Effector memory CD4-positive, alpha-beta T cell (primary cell): ENCODE measurements around the gene SLC16A8.

Source experiments
- DNase-seq, 3 donors: peaks; one replicate each; pipeline ENCODE4 v3.0.0-alpha.2; 2020
- H3K27ac ChIP-seq: 2 replicates; pipeline ENCODE4 v1.7.0; 2013; ENCODE audit warnings: mild to moderate bottlenecking, low read length, moderate library complexity; ENCODE audit not compliant: insufficient read depth, poor library complexity, severe bottlenecking
- H3K27me3 ChIP-seq: replicated peaks from 2 replicates; pipeline ENCODE4 v1.7.0; 2013; ENCODE audit warnings: mild to moderate bottlenecking, low read length; ENCODE audit not compliant: insufficient read depth, control insufficient read depth, poor library complexity, severe bottlenecking
- H3K36me3 ChIP-seq: 2 replicates; pipeline ENCODE4 v1.7.0; 2013; ENCODE audit warnings: mild to moderate bottlenecking, low read length, moderate library complexity; ENCODE audit not compliant: control insufficient read depth, insufficient read depth
- H3K4me1 ChIP-seq: 2 replicates; pipeline ENCODE4 v1.7.0; 2013; ENCODE audit warnings: low read length, mild to moderate bottlenecking; ENCODE audit not compliant: control insufficient read depth, insufficient read depth, poor library complexity, severe bottlenecking
- H3K4me3 ChIP-seq: 2 replicates; pipeline ENCODE4 v1.7.0; 2013; ENCODE audit warnings: low read length, low read depth, mild to moderate bottlenecking; ENCODE audit not compliant: insufficient read depth, poor library complexity, severe bottlenecking
- H3K9me3 ChIP-seq: 2 replicates; pipeline ENCODE4 v1.7.0; 2013; ENCODE audit warnings: mild to moderate bottlenecking, low read length, moderate library complexity; ENCODE audit not compliant: control insufficient read depth

Gene SLC16A8

DNA sequence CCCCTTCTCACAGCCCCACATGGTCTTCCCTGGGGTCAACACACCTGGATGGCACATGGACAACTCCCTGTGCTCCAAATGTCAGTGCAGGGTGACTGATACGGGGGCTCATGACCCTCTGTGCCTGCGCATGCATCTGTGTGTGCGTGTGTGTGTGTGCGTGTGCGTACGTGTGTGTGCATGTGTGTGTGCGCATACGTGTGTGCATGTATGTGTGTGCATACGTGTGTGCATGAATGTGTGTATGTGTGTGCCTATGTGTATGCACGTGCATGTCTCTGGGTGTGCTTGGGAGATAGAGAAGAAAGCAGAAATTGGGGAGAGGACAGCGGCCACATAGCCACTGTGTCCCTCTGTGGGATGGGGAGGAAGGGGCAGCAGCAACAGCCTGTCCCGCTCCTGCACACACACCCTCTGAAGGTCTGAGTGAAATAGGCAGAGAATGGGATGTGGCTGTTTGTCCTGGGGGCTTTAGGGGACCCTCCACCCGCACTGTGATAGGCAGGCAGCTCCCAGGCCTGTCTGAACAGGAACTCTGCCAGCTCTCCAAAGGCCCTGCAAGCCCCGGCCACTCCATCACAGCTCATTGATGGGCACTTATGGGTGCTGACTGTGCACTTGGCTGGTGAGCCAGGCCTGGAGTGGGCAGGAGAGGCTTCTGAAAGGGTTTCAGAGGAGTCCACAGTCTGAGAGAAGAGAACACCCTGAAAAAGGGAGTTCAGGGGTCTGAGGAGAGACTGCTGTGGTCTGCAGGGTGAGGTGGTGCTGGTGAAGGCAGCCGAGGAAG lies 55.4 kb downstream of the SLC16A8 start:
- no peaks in the 10 kb centered on the region for H3K27me3 ChIP-seq
- no peaks in the 10 kb centered on the region for H3K9me3 ChIP-seq
- DNase-seq: no peak
- H3K4me1 ChIP-seq: no peaks in the 10 kb centered on the region
- no peaks in the 10 kb centered on the region for H3K36me3 ChIP-seq
- H3K4me3 ChIP-seq: no peak overlapping the region
- no peak overlapping the region for H3K27ac ChIP-seq
